Endometrial microvascular endothelial cells (primary cell): ENCODE measurements around the gene MOV10. TPM values are rescaled to one million over a fixed set of nuclear protein-coding genes. Genes with fewer than 3 reads are reported as not detected.

Experiments
- in situ Hi-C: cut with HindIII; loops from 2 replicates; pipeline ENCODE4 v1.10.0; 2017; ENCODE audit warnings: low sequenced_read_pairs, low pct_unique_long_range_greater_than_20kb; ENCODE audit errors: inconsistent ontology term
- total RNA-seq: library from RNA; depleted of rRNA; stranded (reverse); fragments of >200 nt; gene quantifications from one replicate; pipeline ENCODE4 v1.2.3, GENCODE V29; 2015; ENCODE audit errors: inconsistent ontology term

MOV10 gene
- total RNA-seq, 1 donor from 2014 or later = 44.3 TPM

DNA sequence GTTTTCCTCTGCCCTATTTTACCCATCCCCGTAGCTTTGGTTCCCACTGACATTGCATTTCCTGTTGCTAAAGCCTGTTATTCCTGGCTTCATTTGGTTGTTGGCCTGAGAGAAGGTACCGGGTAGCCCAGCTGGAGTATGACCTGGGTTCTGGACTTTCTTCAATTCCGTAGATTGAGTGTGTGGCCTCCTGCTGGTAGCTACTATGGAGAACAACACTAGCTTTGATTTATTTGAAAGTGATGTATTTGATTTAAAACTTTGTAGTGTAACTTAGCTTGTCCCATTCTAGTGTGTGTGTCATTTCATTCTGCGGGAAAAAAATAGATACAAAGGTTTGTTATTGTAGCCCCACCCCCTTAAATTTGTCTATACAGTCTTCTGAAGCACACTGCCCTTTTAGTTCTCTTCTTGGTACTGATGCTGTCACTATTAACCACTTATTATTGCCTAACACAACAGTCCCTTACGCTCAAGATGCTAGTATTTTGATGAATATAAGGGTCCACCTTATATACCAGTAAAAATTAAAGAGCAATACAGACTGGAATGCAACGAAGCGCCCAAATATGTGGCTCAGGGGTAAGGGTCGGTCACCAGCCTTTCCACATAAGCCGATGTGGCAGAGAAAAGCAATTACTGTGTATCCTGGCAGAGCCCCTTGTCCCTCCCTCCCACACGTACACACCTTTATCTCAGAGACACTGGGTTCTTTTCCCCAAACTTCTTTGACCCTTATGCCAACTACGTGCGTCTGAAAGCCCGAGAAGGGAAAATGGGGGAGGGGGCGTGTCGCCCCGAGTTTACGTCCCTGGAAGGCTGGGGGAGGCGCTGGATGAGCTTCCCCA lies 643 bp upstream of the MOV10 start:
- in situ Hi-C loops = no loop called here

DNA sequence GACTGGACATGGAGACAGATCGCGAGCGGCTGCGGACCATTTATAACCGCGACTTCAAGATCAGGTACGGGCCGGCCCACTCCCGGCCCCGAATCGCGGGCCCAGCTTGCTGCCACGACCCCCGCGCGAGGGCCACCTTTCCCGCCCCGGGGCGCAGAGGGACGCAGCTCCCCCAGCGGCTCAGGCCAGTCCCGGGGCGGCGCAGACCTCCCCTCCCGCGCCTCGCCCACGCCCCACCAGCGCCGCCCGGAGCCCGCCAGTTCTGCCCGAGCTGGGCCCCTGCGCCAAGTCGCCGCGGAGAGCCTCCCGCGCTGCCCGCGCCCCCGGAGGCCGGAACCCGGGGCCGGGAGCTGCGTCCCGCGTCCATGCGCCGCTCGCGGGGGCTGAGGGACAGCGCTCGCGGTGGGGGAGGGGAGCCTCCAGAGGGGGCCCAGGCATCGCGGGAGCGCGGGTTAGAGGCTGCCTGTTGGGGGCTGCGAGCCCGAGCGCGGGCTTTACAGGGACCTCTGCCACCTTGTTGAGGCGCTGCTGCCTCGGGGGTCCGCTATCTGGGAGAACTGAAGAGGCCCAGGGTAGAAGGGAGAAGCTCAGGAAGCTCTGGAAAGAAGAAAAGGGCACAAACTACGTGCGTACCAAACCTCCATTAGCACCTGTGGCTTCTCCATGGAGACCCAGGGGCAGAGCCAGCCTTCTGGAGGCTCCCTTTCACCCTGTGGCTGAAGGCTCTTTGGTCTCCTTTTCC lies 698 bp downstream of the MOV10 start:
- in situ Hi-C loops = no loop called here

DNA sequence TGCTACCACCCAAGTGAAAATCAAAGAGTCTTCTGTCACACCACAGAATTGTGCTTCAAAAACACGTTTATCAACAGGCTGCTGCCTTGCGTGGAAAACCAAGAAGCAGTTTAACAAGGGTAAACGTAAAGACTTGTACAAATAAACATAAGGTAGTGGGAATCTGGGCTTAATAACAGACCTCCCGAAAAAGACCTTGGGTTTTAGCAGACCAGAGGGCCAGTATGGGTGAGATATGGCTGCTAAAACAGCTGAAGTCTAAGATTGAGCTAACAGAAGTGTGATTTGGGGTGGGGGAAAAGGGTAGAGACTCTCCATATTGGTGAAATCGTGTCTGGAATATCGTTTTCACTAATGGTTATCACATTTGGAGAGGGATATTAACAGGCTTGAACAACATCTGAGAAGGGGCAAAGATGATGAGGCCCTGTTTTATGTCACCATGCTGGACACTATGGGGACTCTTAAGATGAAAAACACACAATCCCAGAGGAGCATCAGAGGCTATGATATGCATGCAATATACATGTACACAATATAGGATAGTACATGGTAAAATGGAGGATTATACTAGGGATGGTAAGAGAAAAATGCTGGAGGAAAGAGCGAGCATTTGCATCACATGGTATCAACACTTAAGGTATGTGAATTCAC lies 1.4 kb downstream of the MOV10 start:
- in situ Hi-C loops = no loop called here

DNA sequence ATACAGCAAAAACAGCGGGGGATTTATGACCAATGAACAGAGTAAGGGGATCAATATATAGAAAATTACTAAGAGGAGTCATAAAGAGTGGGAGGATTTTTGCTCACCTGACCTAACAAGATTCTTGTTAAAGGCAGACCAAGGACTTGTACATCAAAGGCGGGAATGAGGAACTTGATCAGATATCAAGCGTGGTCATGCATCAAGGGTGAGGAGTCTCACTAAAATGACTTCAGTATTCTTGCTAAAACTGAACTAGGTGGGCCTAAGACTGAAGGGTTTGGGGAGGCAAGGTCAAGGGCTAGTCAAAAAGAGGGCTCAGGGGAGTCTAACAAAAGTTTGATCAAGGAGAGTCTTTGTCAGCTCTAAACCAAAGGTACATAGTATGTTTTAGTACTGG lies 2.1 kb downstream of the MOV10 start:
- in situ Hi-C loops = no loop called here

DNA sequence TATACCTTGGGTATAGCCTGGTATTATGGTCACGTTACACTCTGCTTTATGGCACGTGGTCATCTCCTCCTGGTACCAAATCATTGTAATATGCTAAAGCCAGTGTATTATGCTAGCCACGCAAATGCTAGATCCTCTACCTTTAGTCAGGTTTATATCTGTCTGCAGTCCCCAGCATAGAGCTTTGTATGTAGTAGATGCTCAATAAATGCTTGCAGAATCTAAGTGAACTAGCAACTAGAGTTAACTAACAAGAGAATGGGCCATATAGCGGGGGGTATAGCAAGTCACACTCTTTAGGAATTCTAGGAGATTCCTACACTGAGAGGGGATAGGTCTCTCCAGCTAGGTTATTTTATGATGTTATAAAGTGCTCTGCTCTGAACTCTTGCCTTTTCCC lies 3.0 kb downstream of the MOV10 start:
- in situ Hi-C loops = no loop called here

DNA sequence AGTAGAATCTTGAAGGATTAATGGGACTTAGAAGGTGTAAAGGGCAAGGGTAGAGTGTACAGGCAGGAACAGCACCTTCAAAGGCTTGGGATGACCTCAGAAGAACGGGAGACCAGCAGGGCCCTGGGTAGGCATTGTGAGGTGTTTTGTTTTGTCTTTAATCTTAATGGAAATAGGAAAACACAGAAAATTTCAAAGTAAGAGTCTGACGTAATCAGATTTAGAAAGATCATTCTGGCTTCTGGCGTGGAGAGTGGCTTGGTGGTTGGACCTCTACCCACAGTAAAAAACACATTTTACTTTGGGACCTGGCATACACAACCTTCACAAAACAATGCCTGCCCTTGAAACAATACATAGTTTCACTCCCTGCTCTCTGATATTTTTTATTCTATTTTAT lies 4.1 kb downstream of the MOV10 start:
- in situ Hi-C loops = no loop called here

DNA sequence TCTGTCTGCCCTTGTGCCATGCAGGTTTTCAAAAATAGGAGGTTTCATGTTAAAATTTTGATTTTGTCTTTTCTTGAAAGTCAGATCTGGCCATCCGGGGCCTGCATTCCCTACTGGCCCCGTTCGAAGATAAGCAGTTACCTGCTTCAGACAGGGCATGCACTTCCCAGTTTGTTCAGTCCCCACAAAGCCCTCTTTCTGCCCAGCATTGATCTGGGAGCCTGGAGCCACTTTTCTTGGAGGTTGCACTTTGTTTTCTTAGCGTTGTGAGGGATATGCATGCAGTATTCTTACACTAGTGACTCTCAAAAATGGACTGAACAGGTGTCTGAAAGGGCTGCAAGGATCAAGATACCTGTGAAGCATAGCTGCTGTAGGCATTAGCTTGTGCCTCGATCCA lies 11.5 kb downstream of the MOV10 start:
- in situ Hi-C loops = no loop called here

DNA sequence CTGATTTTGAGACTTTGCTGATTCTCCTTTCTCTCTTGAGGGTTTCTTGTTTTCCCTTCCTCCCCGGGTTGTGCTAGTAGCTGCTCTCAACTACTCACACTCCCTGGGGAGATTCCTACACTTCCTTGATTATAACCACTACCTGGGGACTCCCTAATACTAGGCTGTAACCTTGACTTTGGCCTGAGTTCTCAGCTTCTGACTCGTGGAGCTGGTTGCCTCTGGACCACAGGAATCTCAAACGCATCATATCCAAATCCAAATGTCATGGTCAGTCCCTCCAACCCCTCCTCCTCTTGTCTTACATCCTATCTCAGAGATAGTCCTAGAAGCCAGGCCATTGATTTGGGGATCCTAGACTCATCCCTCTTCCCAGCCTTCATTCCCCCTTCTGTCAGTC lies 12.0 kb downstream of the MOV10 start:
- in situ Hi-C loops = no loop called here

DNA sequence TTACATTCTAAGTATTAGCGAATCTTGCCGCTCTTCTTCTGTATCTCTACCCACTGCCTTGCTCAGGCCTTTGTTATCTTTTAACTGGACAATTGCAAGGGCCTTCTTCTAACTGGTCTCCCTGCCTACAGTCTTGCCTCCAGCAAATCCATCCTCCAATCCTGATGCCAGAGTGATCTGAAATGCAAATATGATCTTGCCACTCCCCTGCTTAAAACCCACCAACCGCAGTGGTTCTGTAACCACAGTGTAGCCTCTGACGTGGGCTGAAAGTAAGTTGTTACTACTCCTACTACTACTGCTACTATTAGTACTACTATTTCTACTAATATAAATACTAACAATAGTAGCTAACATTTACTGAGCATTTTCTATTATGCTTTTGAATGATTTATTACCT lies 12.4 kb downstream of the MOV10 start:
- in situ Hi-C loops = no loop called here

DNA sequence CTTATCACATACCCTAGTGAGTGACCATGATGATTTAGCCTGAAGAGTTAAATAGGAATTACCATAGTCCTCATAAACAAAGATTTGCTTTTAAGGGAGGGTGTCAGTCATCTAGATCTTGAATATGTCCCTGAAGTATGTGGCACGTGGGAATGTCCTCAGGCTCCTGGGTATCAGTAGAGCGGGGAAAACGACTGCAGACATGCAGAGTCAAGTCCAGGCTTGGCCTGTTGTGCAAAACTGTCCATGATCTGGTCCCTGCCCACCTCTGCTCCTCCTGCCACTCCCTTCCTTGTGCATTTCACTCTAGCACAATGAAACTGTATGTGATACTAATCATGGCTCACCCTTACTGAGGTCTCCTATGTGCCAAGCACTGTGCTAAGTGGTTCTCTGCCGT lies 12.9 kb downstream of the MOV10 start:
- in situ Hi-C loops = no loop called here

DNA sequence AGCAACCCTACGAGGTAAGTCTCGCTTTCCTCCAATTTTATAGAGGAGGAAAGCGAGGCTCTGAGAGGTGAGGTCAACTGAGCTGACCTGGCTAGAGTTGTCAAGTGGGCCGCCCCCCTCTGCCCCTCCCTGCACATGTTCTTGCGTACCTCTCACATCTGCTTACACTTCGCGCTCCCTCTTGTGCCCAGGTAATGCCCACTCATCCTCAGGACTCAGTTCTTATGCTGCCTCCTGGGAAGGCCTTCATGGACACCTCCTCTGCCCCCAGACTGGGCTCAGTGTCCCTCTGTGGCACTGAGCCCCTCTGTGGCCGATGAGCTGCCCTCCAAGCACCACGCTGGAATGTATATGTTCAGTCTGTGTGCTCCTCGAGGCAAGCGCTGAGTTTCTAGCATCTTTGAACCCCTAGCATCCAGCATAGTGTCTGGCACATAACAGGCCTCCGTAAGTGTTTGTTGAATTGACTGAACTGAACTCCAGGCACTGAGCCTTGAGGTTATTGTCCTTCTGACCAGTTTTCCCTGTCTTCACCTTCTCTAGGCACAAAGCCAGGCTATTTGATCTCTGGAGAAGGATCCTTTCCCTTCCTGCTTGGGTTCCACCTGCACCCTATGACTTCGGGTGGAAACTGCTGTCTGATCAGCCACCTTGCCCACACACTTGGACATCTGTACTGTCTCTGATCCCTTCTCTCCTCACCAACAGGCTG lies 13.5 kb downstream of the MOV10 start:
- in situ Hi-C loops = no loop called here

DNA sequence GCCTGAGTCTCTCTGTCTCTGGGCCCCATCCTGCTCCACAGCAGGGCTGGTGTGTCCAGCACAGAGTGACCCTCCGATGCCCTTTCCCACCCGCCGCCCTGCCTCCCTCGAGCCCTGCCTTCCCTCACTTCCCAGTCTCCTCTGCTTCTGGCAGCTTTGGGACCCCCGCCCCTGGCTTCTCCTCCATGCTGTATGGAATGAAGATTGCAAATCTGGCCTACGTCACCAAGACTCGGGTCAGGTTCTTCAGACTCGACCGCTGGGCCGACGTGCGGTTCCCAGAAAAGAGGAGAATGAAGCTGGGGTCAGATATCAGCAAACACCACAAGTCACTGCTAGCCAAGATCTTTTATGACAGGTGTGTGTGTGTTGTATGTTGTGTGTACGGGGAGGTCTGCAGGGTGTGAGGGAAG lies 14.3 kb downstream of the MOV10 start:
- in situ Hi-C loops = no loop called here

DNA sequence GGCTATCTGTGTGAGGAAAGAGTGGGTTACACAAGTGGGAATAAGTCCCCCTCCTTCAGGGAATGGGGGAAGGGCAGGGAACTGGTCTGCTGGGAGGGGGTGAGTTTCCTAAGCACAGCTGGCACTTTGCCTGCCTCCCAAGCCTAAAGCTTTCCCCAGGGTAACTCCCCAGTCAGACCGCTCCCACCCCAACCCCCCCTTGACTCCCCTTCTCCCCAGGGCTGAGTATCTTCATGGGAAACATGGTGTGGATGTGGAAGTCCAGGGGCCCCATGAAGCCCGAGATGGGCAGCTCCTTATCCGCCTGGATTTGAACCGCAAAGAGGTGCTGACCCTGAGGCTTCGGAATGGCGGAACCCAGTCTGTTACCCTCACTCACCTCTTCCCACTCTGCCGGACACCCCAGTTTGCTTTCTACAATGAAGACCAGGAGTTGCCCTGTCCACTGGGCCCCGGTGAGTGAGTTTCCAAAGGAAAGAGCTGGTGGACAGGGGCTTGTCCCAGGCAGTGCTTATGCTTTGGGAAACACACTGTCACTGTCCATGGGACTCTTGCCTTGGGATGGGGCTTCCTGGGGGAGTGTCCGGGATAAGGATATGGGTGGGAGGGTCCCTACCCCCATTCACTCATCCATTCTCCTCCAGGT lies 14.9 kb downstream of the MOV10 start:
- in situ Hi-C loops = no loop called here

DNA sequence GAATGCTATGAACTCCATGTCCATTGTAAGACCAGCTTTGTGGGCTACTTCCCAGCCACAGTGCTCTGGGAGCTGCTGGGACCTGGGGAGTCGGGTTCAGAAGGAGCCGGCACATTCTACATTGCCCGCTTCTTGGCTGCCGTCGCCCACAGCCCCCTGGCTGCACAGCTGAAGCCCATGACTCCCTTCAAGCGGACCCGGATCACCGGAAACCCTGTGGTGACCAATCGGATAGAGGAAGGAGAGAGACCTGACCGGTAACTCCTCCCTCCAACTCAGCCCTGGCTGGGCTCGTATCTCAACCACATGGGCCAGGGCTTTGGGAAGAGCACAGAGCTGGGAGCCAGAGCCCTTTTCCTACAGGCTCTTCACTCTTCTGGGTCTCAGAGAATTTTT lies 15.4 kb downstream of the MOV10 start:
- in situ Hi-C loops = no loop called here

DNA sequence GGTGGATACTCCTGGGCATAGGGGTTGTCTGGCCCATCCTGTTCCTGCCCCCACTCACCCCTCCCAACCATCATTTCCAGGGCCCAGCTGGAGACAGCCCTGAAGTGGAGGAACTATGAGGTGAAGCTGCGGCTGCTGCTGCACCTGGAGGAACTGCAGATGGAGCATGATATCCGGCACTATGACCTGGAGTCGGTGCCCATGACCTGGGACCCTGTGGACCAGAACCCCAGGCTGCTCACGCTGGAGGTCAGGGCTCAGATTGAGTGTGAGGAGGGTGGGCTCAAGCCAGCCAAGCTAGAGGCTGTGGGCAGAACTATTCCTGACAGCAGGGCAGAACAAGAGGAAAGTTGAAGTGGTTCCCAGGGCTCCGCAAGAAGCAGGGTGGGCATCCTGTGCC lies 18.2 kb downstream of the MOV10 start:
- in situ Hi-C loops = no loop called here

DNA sequence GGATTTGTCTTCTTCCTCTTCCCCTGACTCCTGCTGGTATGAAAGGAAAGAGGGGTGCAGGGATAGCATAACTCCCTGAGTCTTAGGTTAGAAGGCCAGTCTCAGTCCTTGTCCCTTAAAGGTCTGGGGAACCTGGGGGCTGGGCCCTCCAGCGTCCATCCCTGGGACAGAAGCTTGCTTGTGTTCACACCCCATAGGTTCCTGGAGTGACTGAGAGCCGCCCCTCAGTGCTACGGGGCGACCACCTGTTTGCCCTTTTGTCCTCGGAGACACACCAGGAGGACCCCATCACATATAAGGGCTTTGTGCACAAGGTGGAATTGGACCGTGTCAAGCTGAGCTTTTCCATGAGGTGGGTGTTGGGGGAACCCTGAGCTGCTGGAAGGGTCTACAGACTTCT lies 19.4 kb downstream of the MOV10 start:
- in situ Hi-C loops = no loop called here

DNA sequence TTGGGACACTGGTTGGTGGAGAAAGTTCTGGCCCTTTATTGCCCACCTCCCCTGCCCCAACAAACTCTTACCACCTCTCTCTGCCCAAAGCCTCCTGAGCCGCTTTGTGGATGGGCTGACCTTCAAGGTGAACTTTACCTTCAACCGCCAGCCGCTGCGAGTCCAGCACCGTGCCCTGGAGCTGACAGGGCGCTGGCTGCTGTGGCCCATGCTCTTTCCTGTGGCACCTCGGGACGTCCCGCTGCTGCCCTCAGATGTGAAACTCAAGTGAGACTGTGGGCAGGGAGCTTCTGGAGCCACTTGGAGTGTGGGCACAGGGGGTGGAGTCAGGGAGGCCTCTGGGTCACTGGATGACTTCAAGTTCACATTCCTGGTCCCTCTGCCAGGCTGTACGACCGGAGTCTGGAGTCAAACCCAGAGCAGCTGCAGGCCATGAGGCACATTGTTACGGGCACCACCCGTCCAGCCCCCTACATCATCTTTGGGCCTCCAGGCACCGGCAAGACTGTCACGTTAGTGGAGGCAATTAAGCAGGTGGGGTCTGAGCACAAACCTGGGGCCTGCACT lies 20.0 kb downstream of the MOV10 start:
- in situ Hi-C loops = no loop called here

DNA sequence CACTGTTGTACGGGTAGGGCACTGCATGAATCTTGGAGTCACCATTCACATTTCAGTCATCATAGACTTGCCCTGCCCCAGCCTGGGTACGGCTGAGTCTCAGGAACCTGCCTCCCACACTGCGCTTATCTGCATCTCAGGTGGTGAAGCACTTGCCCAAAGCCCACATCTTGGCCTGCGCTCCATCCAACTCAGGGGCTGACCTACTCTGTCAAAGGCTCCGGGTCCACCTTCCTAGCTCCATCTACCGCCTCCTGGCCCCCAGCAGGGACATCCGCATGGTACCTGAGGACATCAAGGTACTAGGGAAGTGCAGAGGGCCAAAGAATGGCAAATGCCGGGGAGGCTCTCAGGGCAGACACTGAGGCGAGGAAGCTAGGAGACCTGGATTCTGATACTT lies 20.8 kb downstream of the MOV10 start:
- in situ Hi-C loops = no loop called here
